Suprapubic skin (tissue), 4 donors: ENCODE measurements around the gene ALOX15B. TPM values are rescaled to one million over a fixed set of nuclear protein-coding genes. Genes with fewer than 3 reads are reported as not detected.

Source experiments
- DNase-seq, 2 donors: peaks; one replicate each; pipeline ENCODE4 v3.0.0-alpha.2; 2019; ENCODE audit warnings: low spot score in 2 of 2
- H3K27ac ChIP-seq: fragments of 200-600 bp; sonication (generic); one replicate; pipeline ENCODE4 v1.5.1; 2019
- H3K27me3 ChIP-seq: fragments of 200-600 bp; sonication (generic); one replicate; pipeline ENCODE4 v1.5.1; 2019
- H3K36me3 ChIP-seq: fragments of 200-600 bp; sonication (generic); one replicate; pipeline ENCODE4 v1.5.1; 2019
- H3K4me1 ChIP-seq: fragments of 200-600 bp; sonication (generic); one replicate; pipeline ENCODE4 v1.5.1; 2019
- H3K4me3 ChIP-seq: fragments of 200-600 bp; sonication (generic); one replicate; pipeline ENCODE4 v1.5.1; 2019; ENCODE audit warnings: mild to moderate bottlenecking
- H3K9me3 ChIP-seq: fragments of 200-600 bp; sonication (generic); one replicate; pipeline ENCODE4 v1.5.1; 2019
- CTCF ChIP-seq, 2 donors: fragments of 200-600 bp in 1 of 2; fragments of 450-650 bp in 1 of 2; sonication (generic) in 1 of 2; IDR thresholded peaks; one replicate each; pipeline ENCODE4 v1.5.1; 2016 to 2019; ENCODE audit warnings: antibody characterized with exemption in 2 of 2, mild to moderate bottlenecking in 1 of 2, moderate library complexity in 1 of 2
- EP300 ChIP-seq: sonication (generic); formaldehyde crosslinking; IDR thresholded peaks from one replicate; pipeline ENCODE4 v1.6.1; 2017; ENCODE audit warnings: antibody characterized with exemption
- POLR2A ChIP-seq, 2 donors: fragments of 450-650 bp; IDR thresholded peaks; one replicate each; pipeline ENCODE4 v1.6.1; 2017; ENCODE audit warnings: antibody characterized with exemption in 2 of 2, mild to moderate bottlenecking in 2 of 2, moderate library complexity in 2 of 2
- POLR2AphosphoS5 ChIP-seq, 3 donors: sonication (generic); formaldehyde crosslinking; IDR thresholded peaks; one replicate each; pipeline ENCODE4 v1.6.1; 2017; ENCODE audit warnings: antibody characterized with exemption in 3 of 3
- WGBS: methylation state at CpG from one replicate; pipeline ENCODE4 v1.1.5; 2018; 5-methylcytosine and 5-hydroxymethylcytosine counted together
- total RNA-seq, 4 donors: library from RNA; depleted of rRNA; stranded (reverse); fragments of >200 nt; gene quantifications; one replicate each; pipeline ENCODE4 v1.1.0, GENCODE V29; 2016

The ALOX15B gene
- total RNA-seq, 4 donors from 2014 or later = 44.8 to 156 (median 78.1) TPM

DNA sequence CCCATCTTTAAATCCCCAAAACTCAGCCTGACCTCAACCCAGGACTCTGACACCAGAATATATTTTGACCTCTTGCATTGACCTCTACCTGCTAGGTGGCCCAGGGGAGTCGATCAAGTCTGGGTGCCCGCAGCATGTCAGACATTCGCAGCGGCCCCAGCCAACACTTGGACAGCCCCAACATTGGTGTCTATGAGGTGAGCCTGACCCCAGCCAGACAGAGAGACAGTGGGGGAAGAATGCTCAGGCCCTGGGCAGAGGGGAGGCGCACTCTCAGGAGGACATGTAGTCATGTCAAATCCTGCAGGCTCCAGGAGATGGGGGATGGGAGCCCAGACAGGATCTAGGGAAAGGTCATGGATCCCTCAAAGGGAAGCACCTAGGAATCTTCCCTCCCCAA, 31.0 kb upstream of the ALOX15B start:
- TF ChIP-seq POLR2A (IDR thresholded peaks at IDR 0.05) (no peak), CTCF (IDR thresholded peaks at IDR 0.05) (no peak), POLR2AphosphoS5 (IDR thresholded peaks at IDR 0.05) (no peak), EP300 (no peak)
- Histone ChIP-seq H3K27me3 (peaks cover 42% of the 10 kb centered on the region), H3K4me3 (no peak overlapping the region), H3K4me1 (peaks cover 9% of the 10 kb centered on the region), H3K27ac (no peak overlapping the region), H3K9me3 (no peaks in the 10 kb centered on the region), H3K36me3 (no peaks in the 10 kb centered on the region)
- 94% methylated on average over 5 of the region's 5 CpGs for WGBS
- DNase-seq = peak in 1 of 2 donors; percentile 39

DNA sequence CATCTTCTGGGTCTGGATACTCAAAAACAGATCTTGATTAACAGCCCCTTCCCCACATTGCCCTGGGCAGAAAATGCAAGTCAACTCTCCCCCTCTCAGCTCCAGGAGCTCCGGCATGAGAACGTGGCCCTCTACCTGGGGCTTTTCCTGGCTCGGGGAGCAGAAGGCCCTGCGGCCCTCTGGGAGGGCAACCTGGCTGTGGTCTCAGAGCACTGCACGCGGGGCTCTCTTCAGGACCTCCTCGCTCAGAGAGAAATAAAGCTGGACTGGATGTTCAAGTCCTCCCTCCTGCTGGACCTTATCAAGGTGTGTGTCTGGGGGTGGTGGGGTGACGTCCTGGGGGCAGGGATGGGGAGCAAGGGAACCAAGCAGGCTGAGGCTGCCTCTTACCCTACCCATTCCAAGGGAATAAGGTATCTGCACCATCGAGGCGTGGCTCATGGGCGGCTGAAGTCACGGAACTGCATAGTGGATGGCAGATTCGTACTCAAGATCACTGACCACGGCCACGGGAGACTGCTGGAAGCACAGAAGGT, 26.7 kb upstream of the ALOX15B start:
- 87% methylated on average over 14 of the region's 15 CpGs for WGBS
- peaks cover 15% of the 10 kb centered on the region for H3K4me1 ChIP-seq
- H3K4me3 ChIP-seq = no peak overlapping the region
- H3K27ac ChIP-seq = no peak overlapping the region
- H3K27me3 ChIP-seq = peaks cover 20% of the 10 kb centered on the region
- no peak for DNase-seq
- TF ChIP-seq POLR2AphosphoS5 (IDR thresholded peaks at IDR 0.05) (no peak), CTCF (IDR thresholded peaks at IDR 0.05) (no peak), EP300 (no peak), POLR2A (IDR thresholded peaks at IDR 0.05) (no peak)
- H3K36me3 ChIP-seq = no peaks in the 10 kb centered on the region
- no peaks in the 10 kb centered on the region for H3K9me3 ChIP-seq

GRCh38 chr17:8012996-8013640, 25.7 kb upstream of the ALOX15B start:
- TF ChIP-seq POLR2AphosphoS5 (IDR thresholded peaks at IDR 0.05) (no peak), EP300 (no peak), POLR2A (IDR thresholded peaks at IDR 0.05) (no peak), CTCF (IDR thresholded peaks at IDR 0.05) (no peak)
- Histone ChIP-seq H3K4me3 (no peak overlapping the region), H3K27ac (no peak overlapping the region), H3K9me3 (no peaks in the 10 kb centered on the region), H3K4me1 (peaks cover 25% of the 10 kb centered on the region), H3K27me3 (peaks cover 14% of the 10 kb centered on the region), H3K36me3 (no peaks in the 10 kb centered on the region)
- DNase-seq = no peak
- 76% methylated on average over 3 of the region's 17 CpGs for WGBS

DNA sequence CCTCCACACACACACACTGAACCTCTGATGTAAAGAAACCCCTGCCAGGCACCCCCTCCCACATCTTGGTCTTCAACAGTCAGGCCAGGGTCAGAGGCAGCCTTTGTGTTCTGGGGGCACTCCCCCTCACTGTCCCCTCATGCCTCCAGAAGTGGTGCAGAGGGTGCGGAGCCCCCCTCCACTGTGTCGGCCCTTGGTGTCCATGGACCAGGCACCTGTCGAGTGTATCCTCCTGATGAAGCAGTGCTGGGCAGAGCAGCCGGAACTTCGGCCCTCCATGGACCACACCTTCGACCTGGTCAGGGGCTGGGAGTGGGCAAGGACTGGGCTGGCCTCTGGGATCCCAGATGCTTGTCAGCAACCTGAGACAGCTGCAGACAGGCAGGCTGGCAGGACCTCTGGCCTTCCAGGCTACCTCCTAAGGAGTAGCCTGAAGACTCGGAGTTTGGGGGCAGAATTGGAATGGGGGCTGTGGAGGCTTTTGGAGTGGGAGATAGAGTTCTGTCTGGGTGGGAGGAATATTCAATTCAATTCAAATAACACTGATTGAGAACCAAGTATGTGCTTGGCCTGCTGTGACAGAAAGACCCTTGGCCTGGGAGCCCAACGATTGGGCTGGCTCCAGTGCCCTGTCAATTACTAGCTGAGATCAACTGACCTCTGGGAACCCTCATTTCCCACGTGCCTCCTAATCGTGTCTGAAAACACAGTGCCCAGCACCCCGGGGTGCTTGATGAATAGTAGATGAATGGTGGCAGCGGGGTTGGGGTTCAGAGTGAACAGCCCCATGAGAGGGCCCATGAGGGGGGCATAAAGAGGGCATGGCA, 24.9 kb upstream of the ALOX15B start:
- no peak overlapping the region for H3K27ac ChIP-seq
- peaks cover 31% of the 10 kb centered on the region for H3K4me1 ChIP-seq
- no peak overlapping the region for H3K4me3 ChIP-seq
- no peak for TF ChIP-seq CTCF (IDR thresholded peaks at IDR 0.05)
- no peak for TF ChIP-seq POLR2A (IDR thresholded peaks at IDR 0.05)
- no peak for TF ChIP-seq POLR2AphosphoS5 (IDR thresholded peaks at IDR 0.05)
- TF ChIP-seq EP300 = no peak
- no peaks in the 10 kb centered on the region for H3K36me3 ChIP-seq
- 91% methylated on average over 11 of the region's 12 CpGs for WGBS
- peaks cover 14% of the 10 kb centered on the region for H3K27me3 ChIP-seq
- H3K9me3 ChIP-seq = no peaks in the 10 kb centered on the region
- no peak for DNase-seq

DNA sequence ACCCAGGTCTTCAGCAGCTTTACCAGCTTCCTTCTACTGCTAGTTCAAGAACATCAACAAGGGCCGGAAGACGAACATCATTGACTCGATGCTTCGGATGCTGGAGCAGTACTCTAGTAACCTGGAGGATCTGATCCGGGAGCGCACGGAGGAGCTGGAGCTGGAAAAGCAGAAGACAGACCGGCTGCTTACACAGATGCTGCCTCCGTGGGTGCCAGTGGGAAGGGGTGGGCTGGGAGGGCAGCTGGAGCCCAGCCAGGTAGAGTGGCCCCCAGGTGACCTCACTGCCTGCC, 24.4 kb upstream of the ALOX15B start:
- no peak overlapping the region for H3K27ac ChIP-seq
- DNase-seq = no peak
- TF ChIP-seq POLR2A (IDR thresholded peaks at IDR 0.05) = no peak
- TF ChIP-seq POLR2AphosphoS5 (IDR thresholded peaks at IDR 0.05) = no peak
- TF ChIP-seq EP300 = no peak
- TF ChIP-seq CTCF (IDR thresholded peaks at IDR 0.05) = no peak
- H3K4me1 ChIP-seq = peaks cover 37% of the 10 kb centered on the region
- H3K27me3 ChIP-seq = peaks cover 14% of the 10 kb centered on the region
- no peaks in the 10 kb centered on the region for H3K36me3 ChIP-seq
- H3K4me3 ChIP-seq = no peak overlapping the region
- H3K9me3 ChIP-seq = no peaks in the 10 kb centered on the region
- 92% methylated on average over 9 of the region's 9 CpGs for WGBS
